Measurements from ENCODE around the gene C19orf44.
A peak's percentile ranks its signal among the peaks of the same experiment; 100 is the strongest.
"Not testable (repeated sequence)": the region's sequence is repeated elsewhere in the genome, so short reads cannot be mapped to it uniquely, and the experiment has no call there.

The C19orf44 gene

DNA sequence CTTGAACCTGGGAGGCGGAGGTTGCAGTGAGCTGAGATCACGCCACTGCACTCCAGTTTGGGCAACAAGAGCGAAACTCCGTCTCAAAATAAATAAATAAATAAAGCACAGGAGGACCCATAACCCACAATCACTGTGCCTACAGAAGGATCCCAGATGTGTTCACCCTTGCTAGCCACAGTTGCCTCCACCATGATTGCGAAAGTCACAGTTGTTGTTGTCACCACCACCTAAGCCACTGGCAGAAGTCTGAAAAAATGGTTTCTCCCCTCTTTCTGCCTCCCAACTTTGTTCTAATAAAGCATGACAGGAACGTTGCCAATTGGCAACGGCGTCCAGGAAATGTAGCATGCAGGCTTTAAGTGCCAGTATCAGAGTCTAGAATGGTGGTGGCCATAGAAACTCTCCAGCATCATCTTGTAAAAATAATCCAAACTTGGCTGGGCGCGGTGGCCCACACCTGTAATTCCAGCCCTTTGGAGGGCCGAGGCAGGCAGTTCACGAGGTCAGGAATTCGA, 22.3 kb upstream of the C19orf44 start:
- Histone ChIP-seq H3K27me3 (no peaks in the 10 kb centered on the region), H3K4me3 (ENCODE audit: low read depth, low read length) (no peak overlapping the region), H3K4me1 (no peaks in the 10 kb centered on the region), H3K36me3 (no peaks in the 10 kb centered on the region), H3K9me3 (no peaks in the 10 kb centered on the region)
- TF ChIP-seq, protein P1, sequence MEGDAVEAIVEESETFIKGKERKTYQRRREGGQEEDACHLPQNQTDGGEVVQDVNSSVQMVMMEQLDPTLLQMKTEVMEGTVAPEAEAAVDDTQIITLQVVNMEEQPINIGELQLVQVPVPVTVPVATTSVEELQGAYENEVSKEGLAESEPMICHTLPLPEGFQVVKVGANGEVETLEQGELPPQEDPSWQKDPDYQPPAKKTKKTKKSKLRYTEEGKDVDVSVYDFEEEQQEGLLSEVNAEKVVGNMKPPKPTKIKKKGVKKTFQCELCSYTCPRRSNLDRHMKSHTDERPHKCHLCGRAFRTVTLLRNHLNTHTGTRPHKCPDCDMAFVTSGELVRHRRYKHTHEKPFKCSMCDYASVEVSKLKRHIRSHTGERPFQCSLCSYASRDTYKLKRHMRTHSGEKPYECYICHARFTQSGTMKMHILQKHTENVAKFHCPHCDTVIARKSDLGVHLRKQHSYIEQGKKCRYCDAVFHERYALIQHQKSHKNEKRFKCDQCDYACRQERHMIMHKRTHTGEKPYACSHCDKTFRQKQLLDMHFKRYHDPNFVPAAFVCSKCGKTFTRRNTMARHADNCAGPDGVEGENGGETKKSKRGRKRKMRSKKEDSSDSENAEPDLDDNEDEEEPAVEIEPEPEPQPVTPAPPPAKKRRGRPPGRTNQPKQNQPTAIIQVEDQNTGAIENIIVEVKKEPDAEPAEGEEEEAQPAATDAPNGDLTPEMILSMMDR (IDR thresholded peaks at IDR 0.05; ENCODE audit: low read depth, low read length), result no peak
- no peak for DNase-seq

DNA sequence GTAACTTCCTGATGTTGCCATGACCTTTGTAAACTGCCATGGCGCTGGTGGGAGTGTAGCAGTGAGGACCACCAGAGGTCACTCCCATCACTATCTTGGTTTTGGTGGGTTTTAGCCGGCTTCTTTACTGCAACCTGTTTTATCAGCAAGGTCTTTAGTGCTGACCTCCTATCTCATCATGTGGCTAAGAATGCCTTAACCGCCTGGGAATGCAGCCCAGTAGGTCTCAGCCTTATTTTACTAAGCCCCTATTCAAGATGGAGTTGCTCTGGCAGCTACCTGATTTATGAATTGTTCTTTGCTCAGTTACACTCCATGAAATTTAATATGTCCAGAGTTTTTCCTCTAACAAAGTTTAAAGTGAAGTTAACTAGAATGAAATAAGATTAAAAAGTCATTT, 19.8 kb upstream of the C19orf44 start:
- H3K27me3 ChIP-seq, result no peaks in the 10 kb centered on the region
- no peak overlapping the region for H3K4me3 ChIP-seq (ENCODE audit: low read depth, low read length)
- no peaks in the 10 kb centered on the region for H3K9me3 ChIP-seq
- TF ChIP-seq, protein P1 (IDR thresholded peaks at IDR 0.05; ENCODE audit: low read depth, low read length), result no peak
- DNase-seq, result no peak
- no peaks in the 10 kb centered on the region for H3K4me1 ChIP-seq
- no peaks in the 10 kb centered on the region for H3K36me3 ChIP-seq

GRCh38 chr19:16477311-16477710, 18.9 kb upstream of the C19orf44 start:
- DNase-seq, result no peak
- TF ChIP-seq, protein P1 (IDR thresholded peaks at IDR 0.05; ENCODE audit: low read depth, low read length), result no peak

GRCh38 chr19:16482745-16483144, 13.4 kb upstream of the C19orf44 start:
- H3K4me3 ChIP-seq (ENCODE audit: low read depth, low read length), result no peak overlapping the region
- no peaks in the 10 kb centered on the region for H3K27me3 ChIP-seq
- TF ChIP-seq, protein P1 (IDR thresholded peaks at IDR 0.05; ENCODE audit: low read depth, low read length), result no peak
- DNase-seq, result no peak
- no peaks in the 10 kb centered on the region for H3K36me3 ChIP-seq
- no peaks in the 10 kb centered on the region for H3K4me1 ChIP-seq
- no peaks in the 10 kb centered on the region for H3K9me3 ChIP-seq

More at GRCh38 chr19:16477311-16477710, 18.9 kb upstream of the C19orf44 start:
- H3K4me3 ChIP-seq (ENCODE audit: low read depth, low read length), result no peak overlapping the region
- no peaks in the 10 kb centered on the region for H3K36me3 ChIP-seq
- H3K27me3 ChIP-seq, result no peaks in the 10 kb centered on the region
- no peaks in the 10 kb centered on the region for H3K4me1 ChIP-seq
- H3K9me3 ChIP-seq, result no peaks in the 10 kb centered on the region

- H3K4me3 ChIP-seq (ENCODE audit: low read depth, low read length); H3K9me3 ChIP-seq; H3K4me1 ChIP-seq; H3K36me3 ChIP-seq; H3K27me3 ChIP-seq; DNase-seq: not testable (repeated sequence)
Measured at GRCh38 chr19:16486476-16486875, 9.7 kb upstream of the C19orf44 start.

GRCh38 chr19:16496613-16496983, 404 bp downstream of the C19orf44 start:
- H3K4me1 ChIP-seq, result no peaks in the 10 kb centered on the region
- TF ChIP-seq, protein P1 (IDR thresholded peaks at IDR 0.05; ENCODE audit: low read depth, low read length), result no peak
- no peaks in the 10 kb centered on the region for H3K9me3 ChIP-seq
- H3K4me3 ChIP-seq (ENCODE audit: low read depth, low read length), result peak overlapping the region; percentile 78
- no peaks in the 10 kb centered on the region for H3K27me3 ChIP-seq
- no peak for DNase-seq
- no peaks in the 10 kb centered on the region for H3K36me3 ChIP-seq

GRCh38 chr19:16497042-16497441, 848 bp downstream of the C19orf44 start:
- H3K9me3 ChIP-seq, result no peaks in the 10 kb centered on the region
- peak overlapping the region; percentile 78 for H3K4me3 ChIP-seq (ENCODE audit: low read depth, low read length)

More at GRCh38 chr19:16497042-16497441, 848 bp downstream of the C19orf44 start:
- TF ChIP-seq, protein P1 (IDR thresholded peaks at IDR 0.05; ENCODE audit: low read depth, low read length), result no peak
- no peaks in the 10 kb centered on the region for H3K27me3 ChIP-seq
- no peaks in the 10 kb centered on the region for H3K4me1 ChIP-seq
- no peak for DNase-seq
- no peaks in the 10 kb centered on the region for H3K36me3 ChIP-seq
